PC-9 (cell line): ENCODE results near the gene ST3GAL6. TPM values are rescaled to one million over a fixed set of nuclear protein-coding genes. Genes with fewer than 3 reads are reported as not detected.

Experiments
- BruUV-seq: library from RNA; stranded (reverse); fragments of 400-500 nt; replicated peaks from 2 replicates; lab custom pipeline; 2021; lab: Mats Ljungman, UMichigan
- CTCF ChIA-PET: fragments of 300-600 bp; sonication (Branson Sonifier 250); formaldehyde crosslinking; loops from one replicate; lab custom pipeline; 2022; ENCODE audit warnings: antibody characterized with exemption; lab: Charles Lee
- POLR2A ChIA-PET: fragments of 300-600 bp; sonication (Branson Sonifier 250); formaldehyde crosslinking; loops from one replicate; lab custom pipeline; 2022; ENCODE audit warnings: antibody characterized with exemption; ENCODE audit not compliant: unreplicated experiment; lab: Charles Lee
- DNase-seq, 2 experiments: peaks; one replicate each; pipeline versions ENCODE4 v3.0.0 to v3.0.0-alpha.2; 2015 to 2022; ENCODE audit warnings: mixed read lengths in 1 of 2
- H2AFZ ChIP-seq: fragments of 200-600 bp; sonication (generic); 2 replicates; pipeline ENCODE4 v1.8.1; 2017; ENCODE audit warnings: antibody characterized with exemption
- H3F3A ChIP-seq: fragments of 200-600 bp; sonication (generic); 2 replicates; pipeline ENCODE4 v1.8.1; 2017; ENCODE audit warnings: antibody characterized with exemption, mild to moderate bottlenecking, low read depth; ENCODE audit not compliant: insufficient read depth
- H3K27ac ChIP-seq: fragments of 200-600 bp; sonication (generic); 2 replicates; pipeline ENCODE4 v1.6.1; 2016; ENCODE audit warnings: mixed run types
- H3K27me3 ChIP-seq: fragments of 200-600 bp; sonication (generic); 2 replicates; pipeline ENCODE4 v1.6.1; 2016; ENCODE audit warnings: low read depth, mixed run types; ENCODE audit not compliant: insufficient read depth
- H3K36me3 ChIP-seq: fragments of 200-600 bp; sonication (generic); 2 replicates; pipeline ENCODE4 v1.6.1; 2016; ENCODE audit warnings: low read depth, mixed run types
- H3K4me1 ChIP-seq: fragments of 200-600 bp; sonication (generic); replicated peaks from 2 replicates; pipeline ENCODE4 v1.6.1; 2016; ENCODE audit warnings: mixed run types; ENCODE audit not compliant: insufficient read depth
- H3K4me2 ChIP-seq: fragments of 200-600 bp; sonication (generic); 2 replicates; pipeline ENCODE4 v1.6.1; 2017; ENCODE audit warnings: mixed run types
- H3K4me3 ChIP-seq: fragments of 200-600 bp; sonication (generic); 2 replicates; pipeline ENCODE4 v1.6.1; 2016; ENCODE audit warnings: mixed run types
- H3K79me2 ChIP-seq: fragments of 200-600 bp; sonication (generic); 2 replicates; pipeline ENCODE4 v1.6.1; 2017; ENCODE audit warnings: low read depth, mixed run types
- H3K9me2 ChIP-seq: fragments of 200-600 bp; sonication (generic); 2 replicates; pipeline ENCODE4 v1.8.1; 2017; ENCODE audit warnings: mild to moderate bottlenecking; ENCODE audit not compliant: insufficient read depth
- H3K9me3 ChIP-seq: fragments of 200-600 bp; sonication (generic); 2 replicates; pipeline ENCODE4 v1.8.1; 2016; ENCODE audit warnings: low read depth; ENCODE audit not compliant: insufficient read depth
- H4K20me1 ChIP-seq: fragments of 200-600 bp; sonication (generic); 2 replicates; pipeline ENCODE4 v1.8.1; 2017; ENCODE audit not compliant: insufficient read depth
- EZH2 ChIP-seq: fragments of 200-600 bp; sonication (generic); IDR thresholded peaks from 2 replicates; pipeline ENCODE4 v1.8.0; 2017; ENCODE audit warnings: antibody characterized with exemption, low read depth
- intact Hi-C: fragments of 100-400 bp; cut with micrococcal nuclease; formaldehyde crosslinking; loops from one replicate; pipeline ENCODE4 v1.10.0; 2022; ENCODE audit not compliant: unreplicated experiment
- total RNA-seq: library from RNA; stranded (reverse); gene quantifications from 2 replicates; pipeline ENCODE4 v1.2.3, GENCODE V29; 2021
- TF ChIP-seq, protein P1 (sequence below): fragments of 200-600 bp; sonication (generic); conservative IDR thresholded peaks from 2 replicates; pipeline ENCODE4 v1.6.1; 2017; ENCODE audit warnings: mixed run types, antibody characterized with exemption, mild to moderate bottlenecking, moderate library complexity

Gene ST3GAL6
- total RNA-seq, 1 experiment from 2014 or later, result 5.4 TPM

DNA sequence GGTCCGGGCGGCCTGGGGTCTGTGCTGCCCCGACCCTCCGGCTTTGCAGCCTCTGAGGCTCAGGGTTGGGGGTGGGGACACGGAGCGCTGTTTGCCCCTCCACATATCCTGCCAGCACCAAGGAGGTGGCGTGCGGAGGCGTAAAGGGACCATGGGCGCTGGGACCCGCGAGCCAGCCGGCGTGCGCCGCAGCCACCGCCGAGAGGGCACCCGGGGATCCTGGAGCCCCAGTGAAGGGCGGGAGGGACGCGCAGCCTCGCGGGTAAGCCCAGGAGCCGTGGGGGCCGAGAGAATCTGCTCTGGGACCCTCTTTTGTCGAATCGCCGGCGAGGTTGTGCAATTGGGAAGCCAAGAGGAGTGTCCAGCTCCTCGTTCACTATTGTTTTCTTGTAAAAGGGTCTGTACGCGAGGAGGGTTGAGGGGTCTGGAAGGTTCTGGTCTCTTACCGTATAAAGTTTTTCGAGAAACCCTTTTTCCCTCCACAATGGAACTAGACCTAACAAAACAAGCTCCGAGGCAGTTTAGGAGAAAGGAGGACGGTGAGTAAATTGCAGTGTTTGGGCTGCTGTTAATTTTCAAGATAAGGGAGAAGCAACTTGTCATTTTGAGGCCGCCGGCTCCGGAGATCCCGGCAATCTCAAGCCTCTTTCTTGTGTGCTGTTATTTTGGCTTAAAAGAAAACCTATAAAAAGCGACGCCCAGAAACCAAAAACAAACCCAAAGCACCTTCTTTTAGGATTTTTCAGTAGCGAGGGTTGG, 29.9 kb upstream of the ST3GAL6 start:
- Histone ChIP-seq H4K20me1 (no peaks in the 10 kb centered on the region), H3K4me3 (peak overlapping the region; percentile 73), H3K9me2 (no peaks in the 10 kb centered on the region), H3K27ac (no peak overlapping the region), H3K9me3 (no peaks in the 10 kb centered on the region), H3K4me2 (peak overlapping the region; percentile 88), H3K27me3 (no peaks in the 10 kb centered on the region), H3K4me1 (peaks cover 27% of the 10 kb centered on the region), H3K79me2 (0 out of 2 replicates have a peak, but pooled peaks cover 3% of the 10 kb centered on the region), H3K36me3 (no peaks in the 10 kb centered on the region), H2AFZ (peak overlapping the region; percentile 95), H3F3A (no peaks in the 10 kb centered on the region; the same call in 1 of the 2 replicates)
- BruUV-seq, result no TSS peak
- POLR2A ChIA-PET, result no interaction called here
- intact Hi-C loops, result loop anchor here (2.0 to 10.0 kb wide), 3 partner anchors 52 to 398 kb away; no protein-coding TSS in a partner anchor
- DNase-seq, result peak in 1 of 2 experiments; percentile 48
- TF ChIP-seq, protein P1, sequence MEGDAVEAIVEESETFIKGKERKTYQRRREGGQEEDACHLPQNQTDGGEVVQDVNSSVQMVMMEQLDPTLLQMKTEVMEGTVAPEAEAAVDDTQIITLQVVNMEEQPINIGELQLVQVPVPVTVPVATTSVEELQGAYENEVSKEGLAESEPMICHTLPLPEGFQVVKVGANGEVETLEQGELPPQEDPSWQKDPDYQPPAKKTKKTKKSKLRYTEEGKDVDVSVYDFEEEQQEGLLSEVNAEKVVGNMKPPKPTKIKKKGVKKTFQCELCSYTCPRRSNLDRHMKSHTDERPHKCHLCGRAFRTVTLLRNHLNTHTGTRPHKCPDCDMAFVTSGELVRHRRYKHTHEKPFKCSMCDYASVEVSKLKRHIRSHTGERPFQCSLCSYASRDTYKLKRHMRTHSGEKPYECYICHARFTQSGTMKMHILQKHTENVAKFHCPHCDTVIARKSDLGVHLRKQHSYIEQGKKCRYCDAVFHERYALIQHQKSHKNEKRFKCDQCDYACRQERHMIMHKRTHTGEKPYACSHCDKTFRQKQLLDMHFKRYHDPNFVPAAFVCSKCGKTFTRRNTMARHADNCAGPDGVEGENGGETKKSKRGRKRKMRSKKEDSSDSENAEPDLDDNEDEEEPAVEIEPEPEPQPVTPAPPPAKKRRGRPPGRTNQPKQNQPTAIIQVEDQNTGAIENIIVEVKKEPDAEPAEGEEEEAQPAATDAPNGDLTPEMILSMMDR, result no peak
- no peak for TF ChIP-seq EZH2
- CTCF ChIA-PET, result interaction anchor here (0.7 kb wide), 1 partner anchor 185 kb away, joined by 3 read pairs; no protein-coding TSS in a partner anchor

DNA sequence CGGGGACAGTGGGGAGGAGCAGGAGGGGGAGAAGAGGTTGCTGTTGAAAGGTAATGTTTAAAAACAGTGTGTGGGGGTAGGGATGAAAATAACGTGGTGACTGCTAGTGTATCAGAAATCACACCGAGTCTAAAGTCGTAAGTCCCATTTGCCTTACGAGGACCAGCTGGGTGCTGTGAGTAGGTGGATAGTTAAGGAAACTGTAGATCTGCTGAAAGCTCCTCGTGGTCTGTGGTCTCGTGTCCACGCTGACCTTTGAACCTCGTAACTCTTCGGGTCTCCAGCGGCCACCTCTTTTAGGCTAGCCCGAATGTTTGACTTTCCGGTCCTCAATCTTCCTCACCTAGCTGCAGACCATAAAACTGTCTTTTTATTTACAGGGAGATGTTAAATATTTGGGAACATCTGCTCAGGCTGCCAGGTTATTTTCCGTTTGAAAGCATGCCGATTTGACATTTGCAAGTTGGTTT, 29.3 kb upstream of the ST3GAL6 start:
- H3K4me3 ChIP-seq, result peak overlapping the region; percentile 73
- H2AFZ ChIP-seq, result peak overlapping the region; percentile 95
- H3F3A ChIP-seq, result no peaks in the 10 kb centered on the region; the same call in 1 of the 2 replicates
- H3K79me2 ChIP-seq, result 0 out of 2 replicates have a peak, but pooled peaks cover 3% of the 10 kb centered on the region
- ChIA-PET CTCF (interaction anchor here (0.7 kb wide), 1 partner anchor 185 kb away, joined by 3 read pairs; no protein-coding TSS in a partner anchor), POLR2A (no interaction called here)
- no peak for TF ChIP-seq EZH2
- TF ChIP-seq, protein P1, result no peak
- peak overlapping the region; percentile 88 for H3K4me2 ChIP-seq
- no peak overlapping the region for H3K27ac ChIP-seq
- H3K4me1 ChIP-seq, result peaks cover 27% of the 10 kb centered on the region
- H3K9me3 ChIP-seq, result no peaks in the 10 kb centered on the region
- no peaks in the 10 kb centered on the region for H4K20me1 ChIP-seq
- DNase-seq, result no peak
- no TSS peak for BruUV-seq
- no peaks in the 10 kb centered on the region for H3K27me3 ChIP-seq
- no peaks in the 10 kb centered on the region for H3K9me2 ChIP-seq
- intact Hi-C loops, result loop anchor here (2.0 to 10.0 kb wide), 3 partner anchors 51 to 399 kb away; no protein-coding TSS in a partner anchor
- no peaks in the 10 kb centered on the region for H3K36me3 ChIP-seq

DNA sequence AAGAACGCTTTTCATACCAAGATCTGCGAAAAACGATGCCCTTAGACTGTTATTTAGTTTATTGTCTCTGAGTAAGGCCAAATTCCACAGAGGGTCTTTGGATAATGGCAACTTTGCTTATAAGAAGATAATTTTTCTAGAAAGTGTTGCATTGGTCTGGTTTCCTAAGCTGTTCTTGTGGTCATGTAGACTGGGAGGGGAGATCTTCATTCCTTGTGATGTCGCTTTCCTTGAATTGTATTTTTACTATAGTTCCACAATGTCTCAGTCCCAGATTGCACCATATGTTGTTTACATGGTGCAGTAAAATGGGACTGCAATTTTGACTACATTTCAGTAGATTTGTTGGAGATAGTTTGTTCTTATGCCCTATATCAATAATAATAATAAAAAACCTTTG, 28.8 kb upstream of the ST3GAL6 start:
- no TSS peak for BruUV-seq
- Histone ChIP-seq H3K4me2 (peak overlapping the region; percentile 88), H3K36me3 (no peaks in the 10 kb centered on the region), H3K9me3 (no peaks in the 10 kb centered on the region), H3K79me2 (0 out of 2 replicates have a peak, but pooled peaks cover 3% of the 10 kb centered on the region), H3F3A (no peaks in the 10 kb centered on the region; the same call in 1 of the 2 replicates), H3K4me1 (peaks cover 27% of the 10 kb centered on the region), H3K27me3 (no peaks in the 10 kb centered on the region), H3K9me2 (no peaks in the 10 kb centered on the region), H3K4me3 (peak overlapping the region; percentile 73; the same call in 1 of the 2 replicates), H2AFZ (no peak overlapping the region), H3K27ac (no peak overlapping the region), H4K20me1 (no peaks in the 10 kb centered on the region)
- no peak for TF ChIP-seq EZH2
- TF ChIP-seq, protein P1, result no peak
- ChIA-PET CTCF (no interaction called here), POLR2A (no interaction called here)
- no peak for DNase-seq
- intact Hi-C loops, result loop anchor here (5.0 to 10.0 kb wide), 2 partner anchors 137 to 400 kb away; no protein-coding TSS in a partner anchor
